ENCODE data around the gene KRTAP4-16.
"Not testable (repeated sequence)": the region's sequence is repeated elsewhere in the genome, so short reads cannot be mapped to it uniquely, and the experiment has no call there.

DNA sequence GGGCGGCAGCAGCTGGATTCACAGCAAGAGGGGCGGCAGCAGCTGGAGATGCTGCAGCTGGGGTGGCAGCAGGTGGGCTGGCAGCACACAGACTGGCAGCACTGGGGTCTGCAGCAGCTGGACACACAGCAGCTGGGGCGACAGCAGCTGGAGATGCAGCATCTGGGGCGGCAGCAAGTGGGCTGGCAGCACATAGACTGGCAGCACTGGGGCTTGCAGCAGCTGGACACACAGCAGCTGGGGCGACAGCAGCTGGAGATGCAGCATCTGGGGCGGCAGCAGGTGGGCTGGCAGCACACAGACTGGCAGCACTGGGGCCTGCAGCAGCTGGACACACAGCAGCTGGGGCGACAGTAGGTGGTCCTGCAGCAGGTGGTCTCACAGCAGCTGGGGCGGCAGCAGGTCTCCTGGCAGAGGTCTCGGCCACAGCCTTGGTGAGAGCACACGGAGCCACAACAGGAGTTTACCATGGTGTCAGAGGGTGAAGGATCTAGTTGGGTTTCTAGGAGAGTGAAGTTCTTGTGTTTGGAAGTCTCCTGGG lies 15.9 kb upstream of the KRTAP4-16 start, which contains the start of gene KRTAP4-11:
- TF ChIP-seq POLR2A (IDR thresholded peaks at IDR 0.05): not testable (repeated sequence)
- TF ChIP-seq, protein P1, sequence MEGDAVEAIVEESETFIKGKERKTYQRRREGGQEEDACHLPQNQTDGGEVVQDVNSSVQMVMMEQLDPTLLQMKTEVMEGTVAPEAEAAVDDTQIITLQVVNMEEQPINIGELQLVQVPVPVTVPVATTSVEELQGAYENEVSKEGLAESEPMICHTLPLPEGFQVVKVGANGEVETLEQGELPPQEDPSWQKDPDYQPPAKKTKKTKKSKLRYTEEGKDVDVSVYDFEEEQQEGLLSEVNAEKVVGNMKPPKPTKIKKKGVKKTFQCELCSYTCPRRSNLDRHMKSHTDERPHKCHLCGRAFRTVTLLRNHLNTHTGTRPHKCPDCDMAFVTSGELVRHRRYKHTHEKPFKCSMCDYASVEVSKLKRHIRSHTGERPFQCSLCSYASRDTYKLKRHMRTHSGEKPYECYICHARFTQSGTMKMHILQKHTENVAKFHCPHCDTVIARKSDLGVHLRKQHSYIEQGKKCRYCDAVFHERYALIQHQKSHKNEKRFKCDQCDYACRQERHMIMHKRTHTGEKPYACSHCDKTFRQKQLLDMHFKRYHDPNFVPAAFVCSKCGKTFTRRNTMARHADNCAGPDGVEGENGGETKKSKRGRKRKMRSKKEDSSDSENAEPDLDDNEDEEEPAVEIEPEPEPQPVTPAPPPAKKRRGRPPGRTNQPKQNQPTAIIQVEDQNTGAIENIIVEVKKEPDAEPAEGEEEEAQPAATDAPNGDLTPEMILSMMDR (IDR thresholded peaks at IDR 0.05 in 4 of 5, conservative IDR thresholded peaks at IDR 0.05 in 1 of 5): not testable (repeated sequence)
